IPS-15b (cell line): ENCODE data around the gene GPR146.

Experiments used
- H3K27me3 ChIP-seq: one replicate; pipeline ENCODE4 v1.6.1; 2013; ENCODE audit warnings: low read length; ENCODE audit not compliant: control insufficient read depth, insufficient read depth
- H3K36me3 ChIP-seq: one replicate; pipeline ENCODE4 v1.6.1; 2013; ENCODE audit warnings: low read length; ENCODE audit not compliant: control insufficient read depth, insufficient read depth
- H3K4me1 ChIP-seq: one replicate; pipeline ENCODE4 v1.6.1; 2013; ENCODE audit warnings: mild to moderate bottlenecking, low read length; ENCODE audit not compliant: control insufficient read depth, insufficient read depth
- H3K4me3 ChIP-seq: one replicate; pipeline ENCODE4 v1.5.1; 2013; ENCODE audit warnings: low read depth, low read length
- H3K9ac ChIP-seq: one replicate; pipeline ENCODE4 v1.6.1; 2013; ENCODE audit warnings: low read depth, mild to moderate bottlenecking, low read length
- H3K9me3 ChIP-seq: one replicate; pipeline ENCODE4 v1.6.1; 2013; ENCODE audit warnings: mild to moderate bottlenecking, low read length; ENCODE audit not compliant: control insufficient read depth, insufficient read depth

Gene GPR146

DNA sequence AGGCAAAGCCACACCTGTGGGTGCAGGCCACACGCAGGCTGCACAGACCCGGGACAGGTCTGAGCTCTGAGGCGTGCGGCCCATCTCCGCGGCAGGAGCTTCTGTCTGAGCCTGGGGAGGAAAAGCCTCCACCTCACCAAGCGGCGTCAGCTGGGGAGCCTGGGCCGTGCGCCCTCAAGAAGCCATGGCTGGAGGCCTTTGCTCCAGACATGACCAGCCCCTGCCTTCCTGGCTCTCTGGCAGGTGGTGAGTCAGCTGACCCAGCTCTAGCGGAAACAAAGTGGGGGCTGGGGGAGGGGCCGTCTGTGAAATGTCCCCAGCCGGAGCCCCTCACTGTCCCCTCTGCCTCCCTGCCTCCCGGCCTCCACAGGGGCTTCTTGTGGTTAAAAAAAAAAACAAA is 56.0 kb downstream of the GPR146 start:
- peaks cover 3% of the 10 kb centered on the region for H3K36me3 ChIP-seq
- no peak overlapping the region for H3K4me3 ChIP-seq
- no peak overlapping the region for H3K9ac ChIP-seq
- no peaks in the 10 kb centered on the region for H3K9me3 ChIP-seq
- no peaks in the 10 kb centered on the region for H3K4me1 ChIP-seq
- no peaks in the 10 kb centered on the region for H3K27me3 ChIP-seq

DNA sequence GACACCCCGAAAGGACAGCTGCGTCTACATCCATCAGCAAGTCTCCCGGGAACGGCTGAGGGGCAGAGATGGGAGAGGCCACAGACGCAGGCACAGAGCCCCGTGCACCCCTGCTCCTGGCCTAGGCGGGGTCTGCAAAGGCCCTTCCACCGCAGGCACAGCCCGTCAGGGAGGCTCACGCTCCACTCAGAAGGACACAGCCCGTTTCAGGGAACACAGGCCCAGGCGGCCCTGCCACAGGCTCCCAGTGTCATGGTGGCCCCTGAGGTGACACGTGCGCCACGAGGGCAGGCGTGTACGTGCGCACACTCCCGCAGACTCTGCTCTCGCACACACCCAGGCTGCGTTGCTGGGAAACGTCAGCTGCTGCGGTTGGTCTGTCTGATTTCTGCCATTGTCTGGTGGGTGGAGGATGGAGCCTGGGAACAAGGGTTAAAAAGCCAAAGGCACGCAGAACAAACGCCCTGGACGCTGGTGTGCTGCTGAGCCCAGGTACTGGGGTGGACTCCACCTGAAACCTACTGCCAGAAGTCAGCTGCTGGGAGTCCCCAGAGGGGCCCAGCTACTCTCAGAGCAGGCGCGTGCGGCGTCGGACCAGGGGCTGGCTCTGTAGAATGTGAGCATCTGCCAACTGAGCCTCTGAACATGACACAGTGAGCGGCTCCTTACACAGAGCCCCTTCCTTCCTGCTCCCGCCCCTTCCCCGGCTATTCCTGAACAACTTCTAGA is 56.7 kb downstream of the GPR146 start:
- Histone ChIP-seq H3K4me1 (no peaks in the 10 kb centered on the region), H3K27me3 (no peaks in the 10 kb centered on the region), H3K9ac (no peak overlapping the region)

DNA sequence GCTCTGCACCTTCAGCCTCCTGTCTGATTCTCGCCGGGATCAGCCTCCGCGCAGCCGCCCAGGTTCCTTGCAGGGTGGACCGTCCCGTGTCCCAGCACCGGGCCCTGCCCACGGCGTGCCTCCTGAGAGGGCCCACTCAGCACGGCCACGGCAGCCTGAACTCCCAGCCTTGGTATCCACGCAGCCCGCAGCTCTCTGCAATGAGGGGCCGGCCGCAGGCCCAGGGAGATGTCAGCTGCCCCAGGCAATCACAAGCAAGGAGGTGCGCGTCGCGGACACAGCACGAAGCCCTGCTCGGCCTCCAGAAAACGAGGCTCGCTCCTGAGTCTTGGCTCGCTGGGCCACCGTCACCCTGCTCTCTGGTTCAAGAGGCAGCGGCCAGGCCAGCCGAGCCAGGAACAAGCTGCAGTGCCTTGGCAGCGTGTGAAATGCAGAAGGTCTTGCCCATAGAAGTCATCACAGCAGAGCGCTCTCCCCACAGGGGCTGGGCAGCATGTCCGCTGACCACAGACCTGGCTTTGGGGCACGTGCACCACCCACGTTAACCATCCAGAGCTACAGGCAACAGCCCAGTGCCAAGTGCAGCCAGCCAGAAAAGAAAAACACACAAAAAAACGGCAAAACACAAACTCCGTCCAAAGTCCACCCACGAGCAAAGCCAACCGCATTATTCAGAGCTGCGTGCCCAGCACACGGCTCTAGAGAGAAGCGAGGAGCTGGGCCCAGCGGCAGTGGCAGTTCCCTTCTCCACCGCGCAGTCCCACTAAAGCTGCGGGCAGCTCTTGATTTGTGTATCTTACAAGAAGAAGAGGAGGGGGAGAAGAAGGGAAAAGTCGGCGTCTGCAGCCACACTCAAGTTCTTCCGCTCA is 57.5 kb downstream of the GPR146 start:
- Histone ChIP-seq H3K27me3 (no peaks in the 10 kb centered on the region), H3K9ac (no peak overlapping the region), H3K9me3 (no peaks in the 10 kb centered on the region), H3K36me3 (peaks cover 3% of the 10 kb centered on the region), H3K4me3 (no peak overlapping the region), H3K4me1 (no peaks in the 10 kb centered on the region)

More for the DNA sequence above, 56.7 kb downstream of the GPR146 start:
- Histone ChIP-seq H3K36me3 (peaks cover 3% of the 10 kb centered on the region), H3K4me3 (no peak overlapping the region), H3K9me3 (no peaks in the 10 kb centered on the region)

DNA sequence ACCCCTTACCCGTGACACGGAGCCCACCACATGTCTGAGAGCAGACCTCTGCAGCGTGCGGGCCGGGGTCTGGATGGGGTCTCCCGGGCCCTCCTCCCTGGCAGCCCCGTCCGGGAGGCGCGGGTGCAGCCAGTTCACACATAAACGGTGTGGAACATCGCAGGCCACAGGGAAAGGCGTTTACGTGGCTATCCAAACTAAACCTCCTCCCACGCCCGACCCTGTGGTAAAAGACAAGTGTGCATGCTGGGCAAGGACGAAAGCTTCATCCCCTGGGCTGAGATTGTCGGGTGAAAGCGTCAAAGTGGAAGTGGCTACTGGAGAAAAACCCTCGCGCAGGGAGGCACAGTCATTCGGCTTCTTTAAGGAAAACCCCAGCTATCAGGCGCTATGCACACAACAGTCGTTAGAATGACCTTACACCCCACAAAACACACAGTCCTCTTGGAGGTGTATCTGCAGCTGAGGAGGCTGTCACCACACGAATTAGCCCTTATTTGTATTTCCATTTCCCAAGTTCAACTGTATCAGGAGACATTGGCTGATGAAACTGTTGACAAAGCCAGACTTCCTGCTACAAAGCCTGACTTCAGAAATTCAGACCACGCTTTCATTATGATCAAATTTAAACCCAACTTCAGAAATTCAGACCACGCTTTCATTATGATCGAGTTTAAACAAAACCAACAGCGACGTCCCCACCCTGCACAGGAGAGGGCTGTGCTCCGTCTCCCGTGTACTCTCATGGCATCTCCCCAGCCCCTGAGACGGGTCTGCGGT is 58.9 kb downstream of the GPR146 start:
- H3K9ac ChIP-seq, result no peak overlapping the region
- no peaks in the 10 kb centered on the region for H3K9me3 ChIP-seq
- H3K4me1 ChIP-seq, result no peaks in the 10 kb centered on the region
- no peak overlapping the region for H3K4me3 ChIP-seq
- peaks cover 3% of the 10 kb centered on the region for H3K36me3 ChIP-seq
- H3K27me3 ChIP-seq, result no peaks in the 10 kb centered on the region

DNA sequence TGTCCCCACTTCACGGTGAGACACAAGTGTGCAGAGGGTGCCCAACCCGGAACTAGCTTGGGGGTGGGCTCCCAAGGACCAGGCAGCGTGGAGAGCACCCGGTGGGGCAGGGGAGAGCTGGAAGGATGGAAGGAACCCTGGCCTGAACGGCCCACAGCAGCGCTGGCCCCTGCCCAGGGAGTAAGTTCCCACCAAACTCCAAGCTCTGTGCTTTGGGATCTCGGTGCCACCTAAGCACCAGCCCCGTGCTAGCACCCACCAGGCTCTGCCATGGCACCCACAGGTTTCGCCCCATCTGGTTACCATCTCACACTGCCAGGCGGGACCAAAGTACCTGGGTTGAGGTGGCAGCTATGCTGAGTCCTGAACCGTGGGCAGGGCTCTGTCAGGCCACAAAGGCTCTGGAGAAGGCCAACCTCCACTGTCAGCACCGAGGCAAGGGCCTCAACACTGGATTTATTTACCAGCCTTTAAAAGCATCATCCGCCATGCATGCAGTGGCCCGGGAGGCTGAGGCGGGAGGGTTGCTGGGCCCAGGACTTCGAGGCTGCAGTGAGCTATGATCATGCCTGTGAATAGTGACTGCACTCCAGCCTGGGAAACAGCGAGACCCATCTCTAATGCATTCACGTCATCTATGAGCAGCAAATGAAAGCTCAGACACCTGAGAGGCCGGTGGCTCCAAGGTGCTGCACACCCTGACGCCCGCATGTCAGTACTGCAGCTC is 59.6 kb downstream of the GPR146 start:
- no peak overlapping the region for H3K9ac ChIP-seq
- no peaks in the 10 kb centered on the region for H3K27me3 ChIP-seq
- H3K9me3 ChIP-seq, result no peaks in the 10 kb centered on the region
- no peak overlapping the region for H3K4me3 ChIP-seq
- H3K36me3 ChIP-seq, result peaks cover 3% of the 10 kb centered on the region
- H3K4me1 ChIP-seq, result no peaks in the 10 kb centered on the region

DNA sequence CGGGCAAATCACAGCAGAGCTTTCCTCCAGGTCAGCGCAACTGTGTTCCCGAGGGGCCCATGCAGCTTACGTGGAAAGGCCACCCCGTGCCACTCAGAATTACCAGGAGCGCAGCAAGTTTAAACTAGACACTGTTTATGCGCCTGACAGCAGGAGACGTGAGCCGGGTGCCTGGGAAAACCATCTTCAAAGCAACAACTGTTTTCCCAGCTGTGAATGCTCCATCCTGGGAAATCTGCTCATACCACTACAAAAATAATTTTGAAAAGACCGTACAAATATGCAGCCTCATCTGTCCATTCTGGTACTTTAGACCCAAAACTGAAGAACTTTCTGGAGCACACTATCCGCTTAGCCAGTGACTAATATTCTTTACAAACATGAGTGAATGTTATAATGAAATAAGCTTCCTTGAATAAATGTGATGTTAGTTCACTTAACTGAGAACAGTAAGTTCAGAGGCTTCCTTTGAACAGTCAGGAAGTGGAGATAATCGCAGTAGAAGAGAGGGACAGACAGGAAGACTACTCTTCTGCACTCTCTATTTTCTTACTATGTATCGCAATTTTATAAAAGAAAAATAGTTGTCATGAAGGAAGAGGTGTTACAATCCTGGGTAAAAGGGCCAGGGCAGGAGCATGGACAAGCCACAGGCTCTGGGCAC is 60.3 kb downstream of the GPR146 start:
- Histone ChIP-seq H3K9me3 (no peaks in the 10 kb centered on the region), H3K27me3 (no peaks in the 10 kb centered on the region), H3K4me3 (no peak overlapping the region), H3K36me3 (peaks cover 3% of the 10 kb centered on the region), H3K9ac (no peak overlapping the region), H3K4me1 (no peaks in the 10 kb centered on the region)

DNA sequence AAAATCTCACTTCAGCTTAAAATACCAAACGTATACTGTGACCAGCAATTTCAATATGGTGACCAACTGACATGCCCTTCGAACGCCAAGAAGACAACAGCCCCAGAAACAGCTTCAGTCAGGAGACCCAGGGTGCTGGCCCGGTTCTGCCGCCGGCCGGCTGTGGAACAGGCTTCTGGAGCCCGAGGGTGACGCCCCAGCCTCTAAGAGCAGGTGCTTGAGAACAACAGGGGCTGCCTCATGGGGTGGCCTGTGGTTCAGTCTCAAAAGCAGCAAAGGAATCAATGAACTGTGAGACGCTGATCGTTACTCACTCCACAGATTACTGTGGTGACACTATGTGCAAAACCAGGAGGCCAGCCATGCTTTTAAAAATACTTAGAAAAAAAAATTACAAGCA is 60.8 kb downstream of the GPR146 start:
- peaks cover 6% of the 10 kb centered on the region for H3K36me3 ChIP-seq
- no peaks in the 10 kb centered on the region for H3K27me3 ChIP-seq
- no peak overlapping the region for H3K4me3 ChIP-seq
- no peaks in the 10 kb centered on the region for H3K9me3 ChIP-seq
- H3K4me1 ChIP-seq, result no peaks in the 10 kb centered on the region
- no peak overlapping the region for H3K9ac ChIP-seq

DNA sequence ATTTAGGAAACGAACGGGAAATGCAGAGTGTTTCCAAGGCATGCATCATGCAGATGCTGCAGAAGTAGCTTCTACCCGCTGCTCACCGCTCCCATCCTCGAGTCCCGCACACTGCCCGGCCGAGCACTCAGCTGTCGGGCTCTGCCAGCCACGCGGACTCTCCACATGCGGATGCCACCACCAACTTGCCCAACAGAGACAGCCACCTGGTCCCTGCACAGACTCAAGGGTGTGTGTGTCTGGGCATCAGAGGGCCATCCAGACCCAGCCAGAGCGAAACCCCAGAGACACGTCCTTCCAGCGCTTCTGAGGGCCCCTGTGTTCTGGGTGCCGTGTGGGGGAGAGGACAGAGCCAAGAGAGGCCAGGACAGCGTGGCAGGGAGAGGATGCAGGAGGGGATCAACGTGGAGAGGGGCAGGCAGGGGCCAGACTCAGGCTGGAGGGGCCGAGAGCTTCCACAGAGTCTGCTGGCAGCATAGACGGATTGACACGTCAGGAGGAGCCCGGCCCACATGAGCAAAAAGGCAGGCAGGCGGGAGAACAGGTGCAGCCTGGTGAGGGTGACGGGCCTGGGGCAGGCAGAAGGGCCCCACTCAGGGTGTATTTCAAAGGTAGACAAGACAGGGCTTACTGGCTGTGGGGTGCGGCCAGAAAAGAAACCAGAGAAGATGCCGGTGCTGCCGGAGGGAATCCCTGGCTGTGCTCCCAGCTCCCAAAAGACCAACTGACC is 61.9 kb downstream of the GPR146 start:
- H3K27me3 ChIP-seq, result no peaks in the 10 kb centered on the region
- no peak overlapping the region for H3K9ac ChIP-seq
- no peaks in the 10 kb centered on the region for H3K9me3 ChIP-seq
- no peak overlapping the region for H3K4me3 ChIP-seq
- H3K36me3 ChIP-seq, result peaks cover 6% of the 10 kb centered on the region
- H3K4me1 ChIP-seq, result no peaks in the 10 kb centered on the region

DNA sequence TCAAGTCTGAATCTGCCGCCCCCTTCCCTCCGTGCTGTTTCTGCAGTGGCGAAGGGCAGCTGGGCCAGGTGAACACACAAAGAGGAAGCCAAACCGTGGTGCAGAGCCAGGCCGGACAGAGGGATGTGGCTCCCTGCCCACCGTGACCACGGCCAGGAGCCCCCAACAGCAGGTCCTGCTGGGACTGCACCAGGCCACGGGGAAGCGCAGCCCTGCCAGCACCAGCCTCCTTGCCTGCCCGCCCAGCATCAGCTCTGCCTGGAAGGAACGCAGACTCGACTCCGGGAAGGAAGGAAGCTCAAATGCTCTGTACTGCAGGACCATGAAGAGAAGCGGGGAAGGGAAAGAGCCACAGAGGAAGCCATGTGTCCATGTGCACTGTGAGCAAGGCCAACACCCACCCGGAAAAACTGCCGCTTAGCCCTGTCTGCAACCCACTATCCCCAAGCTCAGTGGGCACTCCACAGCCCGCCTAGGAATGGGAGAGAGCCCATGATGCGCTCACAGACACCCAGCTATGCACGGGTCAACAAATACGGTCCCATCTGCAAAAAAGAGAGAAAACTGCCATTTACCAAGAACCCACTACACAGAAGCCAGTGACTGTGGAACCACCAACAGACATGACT is 62.6 kb downstream of the GPR146 start:
- Histone ChIP-seq H3K9ac (no peak overlapping the region), H3K4me1 (no peaks in the 10 kb centered on the region), H3K27me3 (no peaks in the 10 kb centered on the region), H3K9me3 (no peaks in the 10 kb centered on the region), H3K36me3 (peaks cover 3% of the 10 kb centered on the region), H3K4me3 (no peak overlapping the region)

DNA sequence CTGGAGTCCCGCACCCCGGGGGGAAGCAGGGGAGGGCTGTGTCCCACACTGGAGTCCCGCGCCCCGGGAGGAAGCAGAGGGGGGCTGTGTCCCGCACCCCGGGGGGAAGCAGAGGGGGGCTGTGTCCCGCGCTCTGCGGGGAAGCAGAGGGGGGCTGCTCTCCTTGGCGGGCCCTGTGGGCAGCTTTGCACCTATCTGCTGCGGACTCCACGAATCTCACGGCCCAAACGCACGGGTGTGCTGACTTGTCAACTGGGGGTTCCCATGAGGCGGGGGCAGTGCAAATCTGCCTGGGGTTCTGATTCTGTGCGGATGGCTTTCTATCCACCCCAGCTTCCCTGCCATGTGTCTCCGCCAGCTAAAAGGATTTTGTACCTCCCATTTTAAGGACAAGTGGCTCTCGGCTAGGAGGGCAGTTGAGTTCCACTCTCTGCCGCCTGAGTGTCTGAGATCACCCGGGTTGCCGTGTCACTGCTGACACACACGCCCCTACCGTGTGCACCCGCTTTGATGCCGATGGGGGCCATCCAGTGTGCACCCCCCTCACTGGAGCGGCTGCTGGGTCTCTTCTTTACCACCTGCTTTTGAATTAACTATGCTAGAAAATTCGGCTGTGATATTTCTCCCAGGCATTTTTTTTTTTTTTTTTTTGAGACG is 64.0 kb downstream of the GPR146 start:
- Histone ChIP-seq H3K4me1 (no peaks in the 10 kb centered on the region), H3K36me3 (peaks cover 3% of the 10 kb centered on the region), H3K9ac (no peak overlapping the region), H3K27me3 (no peaks in the 10 kb centered on the region), H3K9me3 (no peaks in the 10 kb centered on the region), H3K4me3 (no peak overlapping the region)
